ENCODE results near the gene ITGB5.

Gene ITGB5

GRCh38 chr3:124730129-124730940 lies 156.8 kb downstream of the ITGB5 start, which contains the start of gene UMPS:
TSS of gene UMPS (plus strand) at chr3:124730452. CDS start at chr3:124730472, 20 bp downstream.
- DNase-seq, result peak; percentile 91

GRCh38 chr3:124722589-124722988 lies 164.6 kb downstream of the ITGB5 start:
- no peak for DNase-seq

DNA sequence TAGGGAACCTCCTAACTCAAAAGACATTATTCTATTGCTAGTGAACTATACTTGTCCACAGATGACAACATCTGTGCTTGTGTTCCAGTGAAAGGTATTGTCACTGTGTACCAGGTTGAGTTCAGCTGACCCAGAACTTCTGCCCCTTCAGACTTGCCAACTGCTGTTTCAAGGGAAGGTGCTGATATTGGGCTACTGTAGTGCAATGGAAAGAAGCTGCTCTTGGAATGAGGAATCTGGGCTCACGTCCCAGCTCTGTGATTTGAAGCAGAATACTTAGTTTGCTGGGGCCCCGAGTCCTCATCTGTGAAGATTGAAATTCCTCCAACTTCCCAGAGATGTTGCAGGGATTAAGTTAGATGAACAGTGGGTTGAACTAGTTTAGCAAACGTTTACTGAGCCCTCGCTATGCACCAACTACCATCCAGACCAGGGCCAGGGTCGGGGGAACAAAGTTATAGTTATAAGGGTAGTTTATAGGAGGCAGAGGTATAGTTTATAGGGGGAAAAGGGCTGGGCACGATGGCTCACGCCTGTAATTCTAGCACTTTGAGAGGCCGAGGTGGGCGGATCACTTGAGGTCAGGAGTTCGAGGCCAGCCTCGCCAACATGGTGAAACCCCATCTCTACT lies 172.8 kb downstream of the ITGB5 start:
- DNase-seq, result no peak
